NCI-H1694 (cell line): ENCODE measurements around the gene SLC44A3.

ENCODE experiments used
- DNase-seq: peaks from one replicate; lab custom pipeline; 2025; lab: John Stamatoyannopoulos, UW

SLC44A3 gene

GRCh38 chr1:94803106-94803505, 17.1 kb upstream of the SLC44A3 start:
- DNase-seq: no peak

GRCh38 chr1:94803517-94804441, 16.4 kb upstream of the SLC44A3 start:
- DNase-seq: peak; percentile 94

- DNase-seq: no peak
Measured at GRCh38 chr1:94804442-94804837, 15.7 kb upstream of the SLC44A3 start.

GRCh38 chr1:94805912-94806311, 14.2 kb upstream of the SLC44A3 start:
- DNase-seq: peak; percentile 85

GRCh38 chr1:94806441-94806871, 13.7 kb upstream of the SLC44A3 start:
- peak; percentile 96 for DNase-seq

- no peak for DNase-seq
Measured at GRCh38 chr1:94807742-94808491, 12.2 kb upstream of the SLC44A3 start.

GRCh38 chr1:94808669-94809068, 11.5 kb upstream of the SLC44A3 start:
- no peak for DNase-seq

- no peak for DNase-seq
Measured at GRCh38 chr1:94812985-94813384, 7.2 kb upstream of the SLC44A3 start.

- no peak for DNase-seq
Measured at GRCh38 chr1:94816030-94816429, 4.1 kb upstream of the SLC44A3 start.

- no peak for DNase-seq
Measured at GRCh38 chr1:94817712-94818111, 2.4 kb upstream of the SLC44A3 start.

GRCh38 chr1:94819238-94819944, 766 bp upstream of the SLC44A3 start:
- DNase-seq: peak; percentile 51

GRCh38 chr1:94820936-94821335, 779 bp downstream of the SLC44A3 start:
- DNase-seq: no peak

GRCh38 chr1:94821636-94822305, 1.6 kb downstream of the SLC44A3 start:
- peak; percentile 93 for DNase-seq

- no peak for DNase-seq
Measured at GRCh38 chr1:94823116-94823515, 3.0 kb downstream of the SLC44A3 start.

- DNase-seq: no peak
Measured at GRCh38 chr1:94825936-94826335, 5.8 kb downstream of the SLC44A3 start.

- DNase-seq: no peak
Measured at GRCh38 chr1:94827434-94827833, 7.3 kb downstream of the SLC44A3 start.

GRCh38 chr1:94828251-94828650, 8.1 kb downstream of the SLC44A3 start:
- no peak for DNase-seq

GRCh38 chr1:94831641-94832040, 11.5 kb downstream of the SLC44A3 start:
- no peak for DNase-seq

- no peak for DNase-seq
Measured at GRCh38 chr1:94832446-94832845, 12.3 kb downstream of the SLC44A3 start.

GRCh38 chr1:94832931-94833585, 12.9 kb downstream of the SLC44A3 start:
- no peak for DNase-seq

- no peak for DNase-seq
Measured at GRCh38 chr1:94836891-94837290, 16.7 kb downstream of the SLC44A3 start.
